ENCODE data around the gene GPR132. TPM values are rescaled to one million over a fixed set of nuclear protein-coding genes. Genes with fewer than 3 reads are reported as not detected.

The GPR132 gene
- total and polyA plus RNA-seq, 2 donors (not counting 1 experiment from before 2014, with no cell fraction given), result 38.6 to 54.5 TPM

GRCh38 chr14:105080161-105080560 is 14.9 kb upstream of the GPR132 start:
- DNase-seq (no peak), ATAC-seq (ENCODE audit: low read depth) (no peak)
- POLR2A ChIA-PET, result no interaction called here
- Mint-ChIP-seq H3K4me1 (peaks cover 27% of the 10 kb centered on the region), H3K27ac (no peak overlapping the region), H3K4me3 (no peak overlapping the region), H3K27me3 (peaks cover 6% of the 10 kb centered on the region), H3K9me3 (ENCODE audit: insufficient read depth) (no peaks in the 10 kb centered on the region)
- Histone ChIP-seq H3K79me2 (ENCODE audit: control insufficient read depth, insufficient read depth, low read length) (peaks cover 15% of the 10 kb centered on the region), H3K4me3 (ENCODE audit: control extremely low read depth in 1 of 5, extremely low read depth in 1 of 5, insufficient read depth in 1 of 5, low read depth in 2 of 5, low read length in 4 of 5) (no peak overlapping the region), H3K9ac (ENCODE audit: low read length) (no peak overlapping the region), H3K27ac (ENCODE audit: low read length in 2 of 2) (no peak overlapping the region), H3K4me1 (ENCODE audit: control insufficient read depth in 2 of 2, insufficient read depth in 2 of 2, low read length in 2 of 2) (peaks cover 24 to 26% of the 10 kb centered on the region in 2 donors), H4K20me1 (ENCODE audit: control insufficient read depth, insufficient read depth, low read length, poor library complexity, severe bottlenecking) (no peaks in the 10 kb centered on the region), H3K9me3 (ENCODE audit: control extremely low read depth in 1 of 3, control insufficient read depth in 2 of 3, insufficient read depth in 1 of 3, low read length in 2 of 3) (peaks cover 0 to 5% (median 0%) of the 10 kb centered on the region in 3 donors), H3K36me3 (replicated peaks in 1 of 2; ENCODE audit: control extremely low read depth in 1 of 2, control insufficient read depth in 1 of 2, extremely low read depth in 1 of 2, insufficient read depth in 2 of 2, low read length in 1 of 2) (no peaks in the 10 kb centered on the region), H2AFZ (ENCODE audit: insufficient read depth, low read depth, low read length, poor library complexity, severe bottlenecking) (no peak overlapping the region), H3K27me3 (replicated peaks in 1 of 4; ENCODE audit: control extremely low read depth in 1 of 4, control insufficient read depth in 3 of 4, insufficient read depth in 4 of 4, low read length in 3 of 4) (peaks cover 0 to 9% (median 0%) of the 10 kb centered on the region in 4 experiments), H3K4me2 (replicated peaks; ENCODE audit: low read depth, low read length, poor library complexity, severe bottlenecking) (no peak overlapping the region)
- WGBS (ENCODE audit: insufficient coverage), result 95% methylated on average over 13 of the region's 17 CpGs
- CTCF ChIA-PET, result interaction anchor here (0.9 to 1.7 kb wide), 2 partner anchors 9 to 10 kb away, joined by 4 to 6 read pairs; no protein-coding TSS in a partner anchor
- no peak for TF ChIP-seq CTCF (IDR thresholded peaks at IDR 0.05)
- no peak for TF ChIP-seq EZH2 (IDR thresholded peaks at IDR 0.05; ENCODE audit: borderline replicate concordance, insufficient read depth, low read depth, low read length, poor library complexity, severe bottlenecking)
- intact Hi-C loops (cut with micrococcal nuclease), result no loop called here

- no peaks in the 10 kb centered on the region for H3K27me3 ChIP-seq (replicated peaks in 1 of 4; ENCODE audit: control extremely low read depth in 1 of 4, control insufficient read depth in 3 of 4, insufficient read depth in 4 of 4, low read length in 3 of 4)
- H3K36me3 ChIP-seq (replicated peaks in 1 of 2; ENCODE audit: control extremely low read depth in 1 of 2, control insufficient read depth in 1 of 2, extremely low read depth in 1 of 2, insufficient read depth in 2 of 2, low read length in 1 of 2), result no peaks in the 10 kb centered on the region
- Mint-ChIP-seq H3K27me3 (no peaks in the 10 kb centered on the region), H3K4me3 (no peak overlapping the region), H3K9me3 (ENCODE audit: insufficient read depth) (no peaks in the 10 kb centered on the region), H3K4me1 (peaks cover 27% of the 10 kb centered on the region), H3K27ac (no peak overlapping the region)
- H3K9me3 ChIP-seq (ENCODE audit: control extremely low read depth in 1 of 3, control insufficient read depth in 2 of 3, insufficient read depth in 1 of 3, low read length in 2 of 3), result peaks cover 0 to 5% (median 0%) of the 10 kb centered on the region in 3 donors
- POLR2A ChIA-PET, result no interaction called here
- ATAC-seq (ENCODE audit: low read depth) (no peak), DNase-seq (no peak)
- no peak overlapping the region for H2AFZ ChIP-seq (ENCODE audit: insufficient read depth, low read depth, low read length, poor library complexity, severe bottlenecking)
- CTCF ChIA-PET, result interaction anchor here (1.0 kb wide), 1 partner anchor 8 kb away, joined by 7 read pairs; no protein-coding TSS in a partner anchor
- intact Hi-C loops (cut with micrococcal nuclease), result no loop called here
- TF ChIP-seq EZH2 (IDR thresholded peaks at IDR 0.05; ENCODE audit: borderline replicate concordance, insufficient read depth, low read depth, low read length, poor library complexity, severe bottlenecking), result no peak
- TF ChIP-seq CTCF (IDR thresholded peaks at IDR 0.05), result no peak
- no peak overlapping the region for H3K4me2 ChIP-seq (replicated peaks; ENCODE audit: low read depth, low read length, poor library complexity, severe bottlenecking)
- H3K4me3 ChIP-seq (ENCODE audit: control extremely low read depth in 1 of 5, extremely low read depth in 1 of 5, insufficient read depth in 1 of 5, low read depth in 2 of 5, low read length in 4 of 5), result no peak overlapping the region
- no CpG with 5 or more reads among the region's 1 CpG for WGBS (ENCODE audit: insufficient coverage)
- no peak overlapping the region for H3K9ac ChIP-seq (ENCODE audit: low read length)
- H4K20me1 ChIP-seq (ENCODE audit: control insufficient read depth, insufficient read depth, low read length, poor library complexity, severe bottlenecking), result no peaks in the 10 kb centered on the region
- H3K4me1 ChIP-seq (ENCODE audit: control insufficient read depth in 2 of 2, insufficient read depth in 2 of 2, low read length in 2 of 2), result peaks cover 29 to 35% of the 10 kb centered on the region in 2 donors
- peaks cover 30% of the 10 kb centered on the region for H3K79me2 ChIP-seq (ENCODE audit: control insufficient read depth, insufficient read depth, low read length)
- H3K27ac ChIP-seq (ENCODE audit: low read length in 2 of 2), result no peak overlapping the region
Measured at GRCh38 chr14:105078294-105078693, 13.1 kb upstream of the GPR132 start.
